Limb (tissue), 2 donors: ENCODE results near the gene EPB41L2.
"Not testable (repeated sequence)": the region's sequence is repeated elsewhere in the genome, so short reads cannot be mapped to it uniquely, and the experiment has no call there.

Experiments used
- DNase-seq, 2 donors: peaks; one replicate each; pipeline ENCODE4 v3.0.0-alpha.2; 2016; ENCODE audit errors: extremely low spot score in 2 of 2

Gene EPB41L2

DNA sequence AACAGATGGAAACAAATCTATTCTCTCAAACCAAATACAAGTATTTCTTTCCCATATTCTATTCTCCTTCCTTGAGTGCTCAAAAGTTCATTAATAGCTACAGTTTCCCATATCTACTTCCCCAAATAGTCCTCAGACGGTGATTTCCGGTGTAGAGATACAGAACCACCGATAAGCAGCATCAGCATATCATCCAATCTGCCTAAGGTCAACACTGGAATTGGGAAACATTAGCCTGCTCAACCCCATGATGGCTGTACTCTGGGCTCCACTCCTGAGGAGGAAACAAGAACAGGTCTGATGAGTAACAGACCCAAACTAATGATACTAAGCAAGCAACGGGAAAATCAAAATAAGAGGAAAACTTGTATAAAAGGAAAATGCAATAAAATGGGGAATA is 115.6 kb downstream of the EPB41L2 start:
- no peak for DNase-seq

DNA sequence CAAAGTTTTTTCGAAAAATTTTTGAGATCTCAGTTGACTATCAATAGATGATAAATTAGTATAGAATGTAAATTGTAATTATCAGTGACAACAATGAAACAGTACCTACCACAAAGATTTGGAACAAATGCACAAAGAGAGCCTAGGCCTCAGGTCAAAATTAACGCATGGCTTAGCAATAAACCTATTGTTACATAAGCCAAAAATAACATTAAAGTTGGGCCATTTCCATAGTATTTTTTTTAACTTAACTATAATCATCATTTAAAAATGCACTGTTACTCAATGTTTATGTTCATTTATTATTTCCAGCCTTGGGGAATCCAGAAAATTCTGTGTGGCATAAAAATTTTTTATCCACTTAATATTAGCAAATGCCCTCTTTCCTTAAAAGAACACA is 117.0 kb downstream of the EPB41L2 start:
- no peak for DNase-seq

DNA sequence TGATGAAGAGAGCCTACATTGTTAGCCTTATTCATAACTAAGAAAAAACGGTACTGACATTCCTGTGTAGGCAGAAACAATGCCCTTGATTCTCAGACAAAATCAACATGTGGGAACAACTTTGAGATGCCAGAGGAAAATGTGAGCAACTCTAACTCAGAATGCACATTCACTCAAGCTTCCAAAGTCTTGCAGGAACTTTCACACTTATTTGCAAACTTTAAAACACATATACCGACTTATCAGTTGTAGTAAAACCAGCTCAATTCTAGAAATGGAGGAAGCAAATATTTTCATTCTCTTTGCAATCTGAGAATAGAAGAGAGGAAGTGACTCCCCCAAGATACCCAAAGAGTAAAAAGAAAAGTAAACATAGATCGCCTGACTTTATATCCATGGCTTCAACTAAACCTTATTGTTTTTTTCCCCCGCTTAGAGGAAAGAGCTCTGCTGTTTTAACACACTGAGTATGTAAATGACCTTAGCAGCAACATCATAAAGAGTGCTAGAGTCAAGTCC is 117.6 kb downstream of the EPB41L2 start:
- no peak for DNase-seq

DNA sequence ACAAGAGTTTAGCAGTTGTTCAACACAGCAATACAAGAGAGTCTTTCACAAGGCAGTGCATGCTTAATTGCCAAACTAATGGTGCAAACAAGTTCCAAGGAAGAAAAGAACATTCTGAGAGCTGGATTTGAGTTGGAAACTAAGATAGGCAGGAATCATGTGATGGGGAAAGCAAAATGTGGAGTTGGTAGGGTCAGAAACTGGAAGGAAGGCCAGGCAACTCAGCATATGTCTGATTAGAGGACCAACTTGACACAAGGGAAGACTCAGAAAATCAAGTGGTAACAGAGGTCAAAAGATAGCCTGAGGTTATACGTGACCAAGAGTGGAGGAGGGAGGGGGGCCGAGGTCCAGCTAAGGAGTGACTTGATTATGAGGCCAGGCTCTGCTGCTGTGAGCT is 118.6 kb downstream of the EPB41L2 start:
- DNase-seq, result no peak

DNA sequence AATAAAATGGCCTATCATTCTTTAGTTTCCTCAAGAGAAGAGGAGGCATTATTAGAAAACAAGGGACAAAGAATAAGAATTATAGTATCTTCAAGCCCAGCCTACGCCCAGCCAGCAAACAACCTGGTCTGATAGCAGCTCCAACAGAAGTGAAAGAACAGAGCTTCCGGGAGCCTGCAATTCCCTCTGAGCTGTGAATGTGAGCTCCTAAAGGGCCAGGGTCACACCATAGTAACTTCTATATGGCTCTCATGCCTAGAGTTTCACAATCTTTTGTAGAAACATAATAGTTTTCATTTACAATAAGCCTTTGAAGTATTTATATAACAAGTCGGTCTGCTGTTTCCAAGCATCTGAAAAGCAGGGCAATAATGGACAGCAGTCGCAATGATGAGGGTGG is 119.3 kb downstream of the EPB41L2 start:
- no peak for DNase-seq

DNA sequence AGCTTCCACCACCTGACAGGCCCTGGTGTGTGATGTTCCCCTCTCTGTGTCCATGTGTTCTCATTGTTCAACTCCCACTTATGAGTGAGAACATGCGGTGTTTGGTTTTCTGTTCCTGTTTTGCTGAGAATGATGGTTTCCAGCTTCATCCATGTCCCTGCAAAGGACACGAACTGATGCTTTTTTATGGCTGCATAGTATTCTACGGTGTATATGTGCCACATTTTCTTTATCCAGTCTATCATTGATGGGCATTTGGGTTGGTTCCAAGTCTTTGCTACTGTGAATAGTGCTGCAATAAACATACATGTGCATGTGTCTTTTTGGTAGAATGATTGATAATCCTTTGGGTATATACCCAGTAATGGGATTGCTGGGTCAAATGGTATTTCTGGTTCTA is 120.3 kb downstream of the EPB41L2 start:
- not testable (repeated sequence) for DNase-seq

DNA sequence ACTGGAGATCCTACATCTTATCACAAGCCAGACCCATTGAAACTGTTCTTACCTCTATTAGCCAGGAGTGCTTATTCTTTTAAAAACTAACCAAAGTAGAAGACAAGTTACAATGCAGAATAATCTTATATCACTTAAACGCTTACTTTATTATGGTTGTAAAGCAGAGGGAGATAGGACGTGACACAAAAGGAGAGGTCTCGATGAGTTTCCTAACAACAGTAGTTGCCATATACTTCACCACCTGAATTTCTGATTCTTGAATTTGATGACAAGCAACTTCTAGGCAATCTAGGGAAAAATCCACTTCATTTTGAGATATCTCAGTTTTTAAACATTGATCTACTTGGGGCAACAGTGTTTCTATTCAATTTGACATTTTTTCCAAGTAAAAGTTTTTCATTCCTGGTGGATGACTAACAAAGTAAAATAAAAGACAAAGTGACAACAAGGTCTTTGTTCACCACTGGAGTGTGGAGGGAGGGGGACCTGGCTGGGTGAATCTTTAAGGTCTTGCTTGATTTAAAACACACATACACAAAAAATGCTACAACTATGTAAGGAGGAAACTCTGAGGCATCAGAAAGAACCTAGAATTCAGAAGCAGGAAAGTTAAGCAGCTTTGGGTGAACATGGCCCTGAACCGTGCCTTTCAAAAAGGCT is 125.0 kb downstream of the EPB41L2 start:
- no peak for DNase-seq

DNA sequence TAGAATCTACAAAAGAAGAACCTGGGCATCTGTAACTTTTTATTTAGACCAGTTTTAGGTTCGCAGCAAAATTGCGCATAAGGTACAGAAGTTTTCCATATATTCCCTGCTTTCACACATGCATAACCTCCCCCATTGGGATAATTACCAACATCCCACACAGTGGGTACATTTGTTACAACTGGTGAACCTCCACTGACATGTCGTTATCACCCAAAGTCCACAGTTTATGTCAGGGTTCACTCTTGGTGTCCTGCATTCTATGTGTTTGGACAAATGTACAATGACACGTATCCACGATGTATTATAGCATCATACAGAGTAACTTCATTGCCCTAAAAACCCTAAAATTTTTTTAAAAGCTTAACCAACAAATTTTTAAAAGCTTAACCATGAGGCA is 126.1 kb downstream of the EPB41L2 start:
- DNase-seq, result no peak

DNA sequence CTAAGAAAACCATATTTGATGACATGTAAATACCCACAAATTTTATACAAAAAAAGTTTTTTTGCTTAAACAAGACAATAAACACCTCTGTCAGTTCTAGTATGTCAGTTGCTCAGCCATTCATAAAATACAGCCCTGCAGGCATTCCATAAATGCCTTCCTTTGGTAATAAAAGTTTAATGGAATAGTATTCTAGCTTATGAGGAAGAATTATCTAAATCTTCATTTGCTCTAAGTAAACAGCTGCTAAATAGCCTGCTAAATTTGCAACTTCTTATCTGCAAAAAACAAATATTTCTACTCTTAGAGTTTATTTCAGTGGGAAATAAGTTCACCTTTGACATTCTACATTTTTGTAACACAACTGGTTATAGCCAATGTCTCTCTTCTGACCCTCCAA is 127.1 kb downstream of the EPB41L2 start:
- DNase-seq, result no peak

DNA sequence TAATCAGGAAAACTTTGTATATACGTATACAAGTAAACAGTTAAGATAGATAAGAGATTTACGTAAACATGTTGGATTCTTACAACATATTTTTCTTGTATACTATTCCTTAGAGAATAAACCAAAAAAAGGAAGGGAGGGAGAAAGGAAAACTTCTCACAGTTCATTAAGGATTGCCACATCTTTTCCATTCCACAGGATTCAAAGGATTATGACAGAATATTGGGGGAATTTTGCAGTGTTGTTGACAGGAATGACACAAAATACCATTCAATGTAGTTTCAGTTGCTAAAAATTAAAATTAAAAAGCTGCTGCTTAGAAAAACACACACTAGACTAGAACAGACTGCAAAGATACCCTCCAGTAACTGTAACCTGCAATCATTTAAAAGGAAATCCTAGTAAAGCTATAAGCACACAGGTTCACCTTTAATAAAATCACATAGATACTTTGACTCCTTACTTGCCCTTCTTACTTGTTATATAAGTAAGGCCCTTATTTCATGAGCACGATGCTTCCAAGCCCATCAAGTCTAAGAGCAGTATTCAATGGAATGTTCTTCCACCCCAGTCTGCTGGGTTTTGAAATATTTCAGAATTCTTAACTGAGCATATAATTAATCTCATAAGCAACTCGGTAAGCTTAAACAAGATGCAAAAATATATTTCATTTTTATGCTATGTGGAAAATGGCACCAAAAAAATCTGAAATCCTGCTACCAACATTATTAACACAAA is 128.0 kb downstream of the EPB41L2 start:
- DNase-seq, result no peak

DNA sequence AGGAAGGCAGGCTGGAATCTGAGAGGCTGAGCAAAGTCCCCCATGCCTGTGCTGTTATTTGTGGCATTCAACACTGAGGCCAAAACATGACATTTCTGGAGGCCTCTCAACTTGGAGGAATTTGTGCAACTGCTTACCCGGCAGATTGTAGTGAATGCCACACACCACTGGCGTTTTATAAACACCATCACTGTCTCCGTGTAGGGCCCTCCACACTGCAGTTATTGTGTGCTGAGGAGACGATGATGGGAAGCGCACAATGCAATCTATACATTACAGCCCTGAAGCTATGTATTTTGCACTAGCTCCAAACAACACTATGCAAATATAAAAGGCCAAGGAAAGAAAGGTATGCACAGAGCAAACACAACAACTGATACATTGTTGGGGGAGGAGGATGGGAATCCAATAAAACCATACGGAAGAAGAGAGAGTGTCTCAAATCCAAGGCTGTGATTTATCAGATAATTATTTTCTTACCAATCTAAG is 129.3 kb downstream of the EPB41L2 start:
- DNase-seq, result peak in 1 of 2 donors; percentile 43

DNA sequence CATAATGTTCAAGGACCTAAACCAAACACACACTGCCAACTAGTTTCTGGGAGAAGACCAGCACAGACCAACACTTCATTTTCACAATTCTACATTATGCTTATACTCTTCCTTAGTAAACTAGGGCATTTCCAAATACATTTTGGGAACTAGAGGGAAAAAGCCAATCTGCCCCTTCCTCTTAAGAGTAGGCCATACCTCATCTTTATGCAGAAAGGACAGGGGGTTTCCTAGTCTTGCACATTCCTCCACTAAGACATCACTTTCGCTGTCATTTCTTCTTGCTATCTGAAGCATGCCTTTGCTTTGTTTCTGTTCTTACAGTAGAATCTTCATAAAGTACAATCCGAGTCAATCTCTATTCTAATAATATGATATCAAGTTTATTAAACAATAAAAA is 130.1 kb downstream of the EPB41L2 start:
- DNase-seq, result no peak

DNA sequence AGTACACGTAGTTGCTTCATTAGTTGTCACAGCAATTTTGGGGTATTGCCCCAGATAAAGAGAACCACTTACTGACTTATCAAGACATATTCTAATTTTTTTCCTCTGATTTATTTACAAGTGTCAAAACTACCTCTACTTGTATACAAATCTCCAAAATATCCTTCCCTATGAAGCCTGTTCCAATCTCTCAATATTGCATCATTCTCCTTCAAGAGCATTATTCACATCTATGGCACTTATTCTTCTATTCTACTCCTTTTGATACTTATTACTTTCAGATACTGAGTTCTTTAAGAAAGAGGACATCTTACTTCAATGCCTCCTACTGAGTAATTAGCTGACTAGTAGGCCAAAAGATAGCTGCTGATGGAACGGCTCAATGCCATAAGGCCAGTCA is 130.6 kb downstream of the EPB41L2 start:
- DNase-seq, result no peak

DNA sequence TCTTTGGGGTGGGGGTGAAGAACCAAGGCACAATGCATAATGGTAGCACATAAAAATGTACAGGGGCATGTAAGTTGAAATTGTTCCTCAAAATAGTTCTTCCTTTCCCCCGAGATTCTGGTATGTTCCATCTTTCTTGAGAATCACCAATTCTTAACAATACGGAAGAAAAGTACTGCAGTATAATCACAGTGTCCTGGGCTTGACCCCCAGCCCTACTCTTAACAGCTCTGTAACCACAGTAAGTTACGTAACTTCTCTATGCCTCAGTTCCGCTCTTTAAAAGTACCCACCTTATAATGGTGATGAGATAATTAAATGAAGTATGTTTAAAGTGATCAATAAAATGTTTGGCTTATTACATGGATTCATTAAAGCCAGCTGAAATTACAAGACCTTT is 131.4 kb downstream of the EPB41L2 start:
- DNase-seq, result no peak

DNA sequence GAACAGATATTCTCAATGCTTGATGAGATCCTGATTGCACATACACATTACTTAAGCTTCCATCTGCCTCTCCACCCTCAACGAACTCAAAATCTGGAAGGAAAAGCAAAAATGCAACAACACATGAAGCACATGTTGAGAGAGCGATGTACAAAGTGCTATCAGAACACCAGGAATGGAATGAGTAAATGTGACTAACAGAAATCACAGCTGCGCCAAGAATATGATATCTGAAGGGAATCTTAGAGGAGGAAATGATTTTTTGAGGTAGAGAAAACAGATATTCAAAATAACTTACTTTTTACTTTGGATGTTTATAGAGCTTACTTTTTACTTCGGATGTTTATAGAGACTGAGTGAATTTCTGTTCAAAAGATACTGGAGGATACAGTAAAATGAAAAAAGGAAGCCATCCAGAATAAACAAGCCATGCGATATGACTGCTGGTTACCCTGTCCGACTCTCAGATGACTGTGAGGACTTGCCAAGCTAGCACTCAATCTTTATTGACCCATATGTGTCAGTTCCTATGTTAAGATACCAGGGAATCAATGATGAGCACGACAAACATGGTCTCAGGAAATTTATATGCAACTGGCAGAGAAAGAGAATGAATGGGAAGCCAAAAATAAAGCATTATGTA is 133.9 kb downstream of the EPB41L2 start:
- DNase-seq, result peak in 1 of 2 donors; percentile 32

DNA sequence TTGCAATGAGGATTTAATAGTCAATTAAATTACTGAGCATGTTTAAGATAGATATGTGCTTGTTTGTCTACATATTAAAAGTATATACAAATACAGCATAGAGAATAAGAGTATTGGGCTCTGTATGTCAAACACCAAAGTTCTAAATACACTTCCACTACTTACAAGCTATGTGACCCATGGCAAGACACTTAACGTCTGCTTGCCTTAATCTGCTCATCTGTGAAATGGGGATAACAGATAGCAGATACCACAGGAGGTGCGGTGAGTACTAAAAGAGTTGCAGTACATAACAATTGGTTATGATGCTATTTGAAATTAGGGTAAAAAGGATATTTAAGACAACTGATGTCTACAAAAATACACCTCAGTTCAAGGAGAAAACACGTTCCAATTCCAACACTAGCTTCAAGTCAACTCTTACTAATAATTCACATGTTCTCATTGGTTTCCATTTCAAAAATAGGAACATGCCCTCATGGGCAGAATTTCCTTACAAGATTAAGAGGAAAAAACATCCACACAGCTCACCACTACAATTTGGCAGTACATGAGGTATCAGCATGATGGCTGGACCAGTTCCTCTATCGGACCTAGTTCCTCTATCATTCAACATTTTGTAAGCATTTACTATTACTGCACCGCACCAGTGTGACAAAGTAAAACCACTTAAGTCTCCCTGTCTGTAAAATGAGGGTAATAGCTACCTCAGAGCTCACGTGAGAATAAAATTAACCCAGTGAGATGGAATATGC is 134.7 kb downstream of the EPB41L2 start:
- DNase-seq, result no peak

DNA sequence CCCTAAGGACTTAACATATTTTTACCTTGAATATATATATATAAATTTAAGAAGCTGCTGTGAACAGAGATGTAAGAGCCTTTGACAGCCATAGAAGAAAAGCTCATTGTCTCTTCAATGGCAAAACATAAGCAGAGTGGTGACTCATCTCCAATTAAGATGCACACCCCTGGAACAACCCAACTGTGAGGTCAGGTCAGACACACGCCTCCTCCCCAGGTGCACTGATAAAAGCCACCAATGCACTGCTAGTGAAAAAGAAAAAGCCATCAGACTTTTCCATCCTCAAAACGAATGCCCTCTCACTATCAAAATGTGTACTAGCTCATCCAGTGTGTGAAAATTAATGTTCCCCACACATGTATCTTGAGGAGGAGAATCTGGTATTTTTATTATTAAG is 135.7 kb downstream of the EPB41L2 start:
- no peak for DNase-seq

DNA sequence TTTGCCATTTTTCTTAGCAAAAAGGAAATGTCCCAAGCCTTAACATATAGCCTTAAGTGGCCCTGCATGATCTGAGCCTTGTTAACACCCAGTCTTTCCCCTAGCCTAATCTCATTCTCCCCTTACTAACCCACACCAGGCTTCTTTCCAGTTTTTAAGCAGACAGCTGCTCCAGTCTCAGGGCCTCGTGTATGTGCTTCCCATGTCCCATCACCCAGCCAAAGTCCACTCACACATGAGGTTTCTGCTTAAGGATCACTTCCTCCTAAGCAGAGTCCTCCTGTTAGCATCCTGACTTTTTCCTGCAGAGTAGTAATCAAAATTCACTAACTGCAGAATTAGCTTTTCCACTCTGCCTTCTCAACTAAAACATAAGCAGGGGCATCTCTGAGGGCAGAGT is 139.7 kb downstream of the EPB41L2 start:
- no peak for DNase-seq

DNA sequence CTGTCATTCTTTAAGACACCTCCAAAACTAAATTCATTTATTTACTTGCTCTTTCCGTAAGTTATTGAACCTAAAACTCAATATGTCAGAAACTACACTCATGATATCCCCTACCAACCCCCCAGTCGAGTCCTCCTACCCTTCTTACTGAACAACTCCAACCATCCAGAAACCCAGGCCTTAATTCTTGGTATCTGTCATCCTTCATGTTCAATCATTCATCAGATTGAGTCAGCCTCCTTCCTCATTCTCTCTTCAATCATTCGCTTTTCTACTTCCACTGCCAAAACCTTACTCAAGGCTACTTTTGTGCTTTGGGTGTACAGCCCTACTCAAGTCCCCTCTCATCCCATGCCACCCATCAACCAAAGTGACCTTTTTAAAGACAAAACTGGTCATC is 140.1 kb downstream of the EPB41L2 start:
- DNase-seq, result no peak

DNA sequence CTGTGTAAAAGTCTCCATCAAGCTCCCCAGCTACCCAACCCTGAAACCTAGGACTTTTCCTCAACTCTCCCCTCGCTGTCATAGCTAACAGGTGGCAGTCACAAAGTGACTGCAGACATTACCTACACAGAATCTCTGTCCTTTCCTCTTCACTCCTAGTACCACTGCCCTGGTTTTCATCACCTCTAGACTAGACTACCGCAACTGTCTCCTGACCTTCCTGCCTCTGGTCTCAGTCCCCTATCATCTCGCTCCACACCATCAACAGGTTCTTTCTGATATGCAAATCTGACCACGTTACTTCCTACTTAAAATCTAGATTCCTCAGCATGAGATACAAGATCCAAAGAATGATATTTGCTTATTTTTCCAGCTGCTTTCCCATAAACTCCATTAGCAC is 142.1 kb downstream of the EPB41L2 start:
- DNase-seq, result no peak

DNA sequence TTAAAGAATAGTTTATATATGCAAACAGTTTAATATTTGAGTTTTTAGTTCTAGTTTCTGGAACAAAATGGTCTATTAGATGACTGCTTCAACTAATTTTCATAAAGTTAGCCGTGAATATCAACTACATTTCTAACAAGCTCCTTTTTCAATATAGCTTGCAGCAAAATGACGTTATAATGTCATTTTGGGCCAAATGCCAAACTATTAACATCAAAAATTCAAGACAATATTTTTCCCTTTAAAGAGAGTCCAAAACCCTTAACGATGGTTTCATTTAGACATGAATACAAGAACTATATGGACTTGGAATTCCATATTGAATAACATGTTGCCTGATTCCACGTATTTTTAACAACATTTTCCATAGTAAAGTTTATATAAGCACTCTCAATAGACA is 144.9 kb downstream of the EPB41L2 start:
- peak in 1 of 2 donors; percentile 22 for DNase-seq

DNA sequence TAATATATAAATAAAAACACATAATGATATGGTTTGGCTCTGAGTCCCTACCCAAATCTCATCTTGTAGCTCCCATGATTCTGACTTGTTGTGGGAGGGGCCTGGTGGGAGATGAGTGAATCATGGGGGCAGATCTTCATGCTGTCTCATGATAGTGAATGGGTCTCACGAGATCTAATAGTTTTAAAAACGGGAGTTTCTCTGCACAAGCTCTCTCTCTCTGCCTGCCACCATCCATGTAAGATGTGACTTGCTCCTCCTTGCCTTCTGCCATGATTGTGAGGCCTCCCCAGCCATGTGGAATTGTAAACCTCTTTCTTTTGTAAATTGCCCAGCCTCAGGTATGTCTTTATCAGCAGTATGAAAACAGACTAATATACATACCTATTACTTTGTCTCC is 147.4 kb downstream of the EPB41L2 start:
- not testable (repeated sequence) for DNase-seq
